MCF 10A (cell line): ENCODE measurements around the gene PPP3CA. TPM values are rescaled to one million over a fixed set of nuclear protein-coding genes. Genes with fewer than 3 reads are reported as not detected.

ENCODE experiments used
- BruUV-seq: library from RNA; stranded (reverse); fragments of 400-500 nt; replicated peaks from 2 replicates; lab custom pipeline; 2021; lab: Mats Ljungman, UMichigan
- CTCF ChIA-PET: fragments of 300-600 bp; sonication (Branson Sonifier 250); formaldehyde crosslinking; extraction: SDS; loops from one replicate; lab custom pipeline; 2021; ENCODE audit warnings: antibody characterized with exemption, inconsistent platforms; lab: Yijun Ruan, JAX
- POLR2A ChIA-PET: fragments of 300-600, 350-650 bp; sonication (Branson Sonifier 250); formaldehyde crosslinking; extraction: SDS; loops from one replicate; lab custom pipeline; 2020; ENCODE audit warnings: antibody characterized with exemption, inconsistent platforms; lab: Yijun Ruan, JAX
- DNase-seq: peaks from one replicate; pipeline ENCODE4 v3.0.0-alpha.2; 2018; ENCODE audit not compliant: unreplicated experiment
- H3K27ac Mint-ChIP-seq: one replicate; pipeline ENCODE4 v1.8.0; 2022; ENCODE audit warnings: mild to moderate bottlenecking, low read depth, mixed read lengths; ENCODE audit not compliant: unreplicated experiment
- H3K27me3 Mint-ChIP-seq: one replicate; pipeline ENCODE4 v1.8.0; 2022; ENCODE audit warnings: mixed read lengths; ENCODE audit not compliant: insufficient read depth, unreplicated experiment
- H3K36me3 Mint-ChIP-seq: one replicate; pipeline ENCODE4 v1.8.0; 2022; ENCODE audit warnings: mild to moderate bottlenecking, moderate library complexity, mixed read lengths; ENCODE audit not compliant: insufficient read depth, unreplicated experiment
- H3K4me1 Mint-ChIP-seq: one replicate; pipeline ENCODE4 v1.8.0; 2022; ENCODE audit warnings: mixed read lengths; ENCODE audit not compliant: insufficient read depth, unreplicated experiment
- H3K4me3 Mint-ChIP-seq: one replicate; pipeline ENCODE4 v1.8.0; 2022; ENCODE audit warnings: mild to moderate bottlenecking, moderate library complexity, mixed read lengths; ENCODE audit not compliant: unreplicated experiment
- H3K9me3 Mint-ChIP-seq: one replicate; pipeline ENCODE4 v1.8.0; 2022; ENCODE audit warnings: mixed read lengths; ENCODE audit not compliant: unreplicated experiment
- CTCF ChIP-seq: fragments of 200-600 bp; IDR thresholded peaks from one replicate; pipeline ENCODE4 v1.8.0; 2022; ENCODE audit warnings: antibody characterized with exemption, mild to moderate bottlenecking; ENCODE audit not compliant: unreplicated experiment
- intact Hi-C: fragments of 100-400 bp; cut with micrococcal nuclease; formaldehyde crosslinking; loops from 2 replicates; pipeline ENCODE4 v1.14.1; 2022
- total RNA-seq: library from RNA; stranded (reverse); gene quantifications from 2 replicates; pipeline ENCODE4 v1.2.3, GENCODE V29; 2022

PPP3CA gene
- total RNA-seq, 1 experiment from 2014 or later, result 73.0 TPM

- intact Hi-C loops, result no loop called here
- no peaks in the 10 kb centered on the region for H3K9me3 Mint-ChIP-seq
- ChIA-PET CTCF (interaction anchor here (1.1 kb wide), 1 partner anchor 9 kb away, joined by 5 read pairs; no protein-coding TSS in a partner anchor), POLR2A (no interaction called here)
- H3K27ac Mint-ChIP-seq, result peak overlapping the region; percentile 5
- H3K36me3 Mint-ChIP-seq, result peaks cover 40% of the 10 kb centered on the region
- no peaks in the 10 kb centered on the region for H3K27me3 Mint-ChIP-seq
- no peak for DNase-seq
- H3K4me1 Mint-ChIP-seq, result peaks cover 16% of the 10 kb centered on the region
- no peak overlapping the region for H3K4me3 Mint-ChIP-seq
- no TSS peak for BruUV-seq
- TF ChIP-seq CTCF, result no peak
Measured at GRCh38 chr4:101025755-101026154, 321.6 kb downstream of the PPP3CA start.

GRCh38 chr4:101022151-101023024, 324.9 kb downstream of the PPP3CA start:
- intact Hi-C loops, result loop anchor here (5.0 kb wide), 2 partner anchors 135 to 325 kb away; partner anchors contain the start of gene PPP3CA
- DNase-seq, result no peak
- Mint-ChIP-seq H3K36me3 (peaks cover 42% of the 10 kb centered on the region), H3K4me3 (no peak overlapping the region), H3K4me1 (peaks cover 33% of the 10 kb centered on the region), H3K9me3 (no peaks in the 10 kb centered on the region), H3K27ac (peak overlapping the region; percentile 87), H3K27me3 (no peaks in the 10 kb centered on the region)
- no peak for TF ChIP-seq CTCF
- BruUV-seq, result no TSS peak
- ChIA-PET CTCF (interaction anchor here (0.6 kb wide), 1 partner anchor 494 kb away, joined by 4 read pairs; no protein-coding TSS in a partner anchor), POLR2A (interaction anchor here (1.2 kb wide), 1 partner anchor 9 kb away, joined by 3 read pairs; no protein-coding TSS in a partner anchor)

- H3K27me3 Mint-ChIP-seq, result no peaks in the 10 kb centered on the region
- CTCF ChIA-PET, result interaction anchor here (0.7 kb wide), 2 partner anchors 268 to 506 kb away, joined by 3 to 4 read pairs; no protein-coding TSS in a partner anchor
- peak overlapping the region; percentile 96 for H3K27ac Mint-ChIP-seq
- intact Hi-C loops, result loop anchor here (5.0 kb wide), 2 partner anchors 136 to 326 kb away; partner anchors contain the start of gene PPP3CA
- no TSS peak for BruUV-seq
- peak; percentile 84 for DNase-seq
- H3K4me3 Mint-ChIP-seq, result peak overlapping the region; percentile 17
- H3K36me3 Mint-ChIP-seq, result peaks cover 38% of the 10 kb centered on the region
- POLR2A ChIA-PET, result interaction anchor here (1.2 to 2.5 kb wide), 5 partner anchors 8 to 150 kb away, joined by 3 to 12 read pairs (median 6); no protein-coding TSS in a partner anchor
- peaks cover 33% of the 10 kb centered on the region for H3K4me1 Mint-ChIP-seq
- no peaks in the 10 kb centered on the region for H3K9me3 Mint-ChIP-seq
- TF ChIP-seq CTCF, result no peak
Measured at GRCh38 chr4:101020956-101021355, 326.4 kb downstream of the PPP3CA start.

- ChIA-PET CTCF (interaction anchor here (0.6 to 1.3 kb wide), 6 partner anchors 90 to 1243 kb away, joined by 3 to 7 read pairs (median 4); no protein-coding TSS in a partner anchor), POLR2A (interaction anchor here (0.5 to 2.5 kb wide), 12 partner anchors 9 to 1078 kb away, joined by 3 to 12 read pairs (median 4); no protein-coding TSS in a partner anchor)
- H3K27me3 Mint-ChIP-seq, result no peaks in the 10 kb centered on the region
- H3K4me3 Mint-ChIP-seq, result peak overlapping the region; percentile 6
- H3K9me3 Mint-ChIP-seq, result no peaks in the 10 kb centered on the region
- BruUV-seq, result no TSS peak
- H3K4me1 Mint-ChIP-seq, result peaks cover 33% of the 10 kb centered on the region
- intact Hi-C loops, result loop anchor here (5.0 kb wide), 2 partner anchors 137 to 327 kb away; partner anchors contain the start of gene PPP3CA
- no peak for TF ChIP-seq CTCF
- H3K27ac Mint-ChIP-seq, result peak overlapping the region; percentile 96
- peaks cover 28% of the 10 kb centered on the region for H3K36me3 Mint-ChIP-seq
- peak; percentile 75 for DNase-seq
Measured at GRCh38 chr4:101019941-101020401, 327.4 kb downstream of the PPP3CA start.
